Bone marrow (tissue), 2 donors: ENCODE data around the gene ZNF318.
"Not testable (repeated sequence)": the region's sequence is repeated elsewhere in the genome, so short reads cannot be mapped to it uniquely, and the experiment has no call there.

Source experiments
- DNase-seq, 2 donors: peaks; one replicate each; lab custom pipeline; 2025; lab: John Stamatoyannopoulos, UW

Gene ZNF318

GRCh38 chr6:43339168-43339567 lies 30.3 kb downstream of the ZNF318 start:
- no peak for DNase-seq

GRCh38 chr6:43338243-43338642 lies 31.2 kb downstream of the ZNF318 start:
- no peak for DNase-seq

- no peak for DNase-seq
These were observed 33.1 kb downstream of the ZNF318 start for GRCh38 chr6:43336382-43336781.

- no peak for DNase-seq
These were observed 34.0 kb downstream of the ZNF318 start for GRCh38 chr6:43335469-43335868.

- DNase-seq, result peak in 1 of 2 donors; percentile 25
These were observed 34.9 kb downstream of the ZNF318 start for GRCh38 chr6:43334466-43335095.

- DNase-seq, result peak in 1 of 2 donors; percentile 9
These were observed 37.6 kb downstream of the ZNF318 start for GRCh38 chr6:43331891-43332290.

GRCh38 chr6:43331470-43331869 lies 38.0 kb downstream of the ZNF318 start:
- no peak for DNase-seq

- no peak for DNase-seq
These were observed 40.9 kb downstream of the ZNF318 start for GRCh38 chr6:43328528-43328927.

GRCh38 chr6:43325876-43326275 lies 43.6 kb downstream of the ZNF318 start:
- DNase-seq, result no peak

GRCh38 chr6:43318011-43318410 lies 51.4 kb downstream of the ZNF318 start:
- no peak for DNase-seq

GRCh38 chr6:43313813-43314212 lies 55.6 kb downstream of the ZNF318 start:
- DNase-seq, result no peak

- no peak for DNase-seq
These were observed 57.8 kb downstream of the ZNF318 start for GRCh38 chr6:43311666-43312065.

GRCh38 chr6:43310624-43311023 lies 58.8 kb downstream of the ZNF318 start:
- peak in 1 of 2 donors; percentile 20 for DNase-seq

- DNase-seq, result no peak
These were observed 59.3 kb downstream of the ZNF318 start for GRCh38 chr6:43310134-43310533.

- no peak for DNase-seq
These were observed 60.4 kb downstream of the ZNF318 start for GRCh38 chr6:43308990-43309477.

GRCh38 chr6:43308101-43308989 lies 61.1 kb downstream of the ZNF318 start, which contains the start of gene CRIP3:
TSS of gene CRIP3 (minus strand) at chr6:43308826. CDS start at chr6:43308792, 34 bp downstream.
- no peak for DNase-seq

- no peak for DNase-seq
These were observed 61.9 kb downstream of the ZNF318 start for GRCh38 chr6:43307451-43308100.

- DNase-seq, result no peak
These were observed 63.4 kb downstream of the ZNF318 start for GRCh38 chr6:43306086-43306485.

- no peak for DNase-seq
These were observed 64.6 kb downstream of the ZNF318 start for GRCh38 chr6:43304882-43305281.

GRCh38 chr6:43304361-43304760 lies 65.1 kb downstream of the ZNF318 start:
- DNase-seq, result no peak

- no peak for DNase-seq
These were observed 65.6 kb downstream of the ZNF318 start for GRCh38 chr6:43303751-43304331.

- DNase-seq, result not testable (repeated sequence)
These were observed 66.4 kb downstream of the ZNF318 start for GRCh38 chr6:43303006-43303405.
